IPS DF 19.7 (cell line): ENCODE measurements around the gene BCAS1.
A peak's percentile ranks its signal among the peaks of the same experiment; 100 is the strongest.
"Not testable (repeated sequence)": the region's sequence is repeated elsewhere in the genome, so short reads cannot be mapped to it uniquely, and the experiment has no call there.

Source experiments
- DNase-seq: peaks from one replicate; pipeline ENCODE4 v3.0.0-alpha.2; 2013; ENCODE audit warnings: low read depth, low spot score

Gene BCAS1

GRCh38 chr20:53942973-53943372 is 127.4 kb downstream of the BCAS1 start:
- no peak for DNase-seq

- DNase-seq: no peak
Observed at GRCh38 chr20:53942472-53942816, 128.0 kb downstream of the BCAS1 start.

- no peak for DNase-seq
Observed at GRCh38 chr20:53941680-53942471, 128.5 kb downstream of the BCAS1 start.

- DNase-seq: no peak
Observed at GRCh38 chr20:53940907-53941545, 129.4 kb downstream of the BCAS1 start.

- no peak for DNase-seq
Observed at GRCh38 chr20:53940360-53940702, 130.1 kb downstream of the BCAS1 start.

GRCh38 chr20:53939572-53940359 is 130.6 kb downstream of the BCAS1 start:
- DNase-seq: peak; percentile 75

GRCh38 chr20:53939190-53939571 is 131.2 kb downstream of the BCAS1 start:
- DNase-seq: no peak

- DNase-seq: no peak
Observed at GRCh38 chr20:53938739-53939138, 131.7 kb downstream of the BCAS1 start.

GRCh38 chr20:53937929-53938367 is 132.4 kb downstream of the BCAS1 start:
- no peak for DNase-seq

GRCh38 chr20:53937339-53937741 is 133.1 kb downstream of the BCAS1 start:
- DNase-seq: no peak

GRCh38 chr20:53935344-53936084 is 134.9 kb downstream of the BCAS1 start:
- DNase-seq: no peak

GRCh38 chr20:53934421-53935343 is 135.7 kb downstream of the BCAS1 start:
- DNase-seq: no peak

GRCh38 chr20:53933232-53933846 is 137.1 kb downstream of the BCAS1 start:
- no peak for DNase-seq

- not testable (repeated sequence) for DNase-seq
Observed at GRCh38 chr20:53932655-53933192, 137.7 kb downstream of the BCAS1 start.

GRCh38 chr20:53931597-53931996 is 138.8 kb downstream of the BCAS1 start:
- no peak for DNase-seq

- DNase-seq: no peak
Observed at GRCh38 chr20:53930651-53931504, 139.5 kb downstream of the BCAS1 start.

- DNase-seq: no peak
Observed at GRCh38 chr20:53929974-53930650, 140.3 kb downstream of the BCAS1 start.

GRCh38 chr20:53929399-53929798 is 141.0 kb downstream of the BCAS1 start:
- no peak for DNase-seq

GRCh38 chr20:53927990-53928389 is 142.4 kb downstream of the BCAS1 start:
- no peak for DNase-seq
